ENCODE measurements around the gene FCAMR. TPM values are rescaled to one million over a fixed set of nuclear protein-coding genes. Genes with fewer than 3 reads are reported as not detected.

FCAMR gene
- total RNA-seq, 2 experiments from 2014 or later = not detected

Other genes with a start within 250 kb of the FCAMR start
- not detected for gene IL19, start 199.7 kb downstream of the FCAMR start, total RNA-seq
- gene IL10, start 198.0 kb downstream of the FCAMR start, total RNA-seq = 1 to 10 TPM; 1.3 to 1.6 TPM
- not detected for gene IL20, start 104.8 kb downstream of the FCAMR start, total RNA-seq
- gene IL24, start 73.0 kb downstream of the FCAMR start, total RNA-seq = 10 to 100 TPM in 1 of 2 experiments, 1 to 10 TPM in 1; 10.0 to 10.7 TPM
- 10 to 100 TPM; 41.6 to 49.3 TPM for gene FCMR, start 48.5 kb downstream of the FCAMR start, total RNA-seq
- gene PIGR, start 24.0 kb downstream of the FCAMR start, total RNA-seq = under 1 TPM; 0.07 to 0.54 TPM
- under 1 TPM in 1 of 2 experiments, not detected in 1; 0.05 TPM for gene C1orf116, start 62.3 kb upstream of the FCAMR start, total RNA-seq
- 1 to 10 TPM; 5.3 to 6.0 TPM for gene YOD1, start 80.7 kb upstream of the FCAMR start, total RNA-seq
- 1 to 10 TPM; 3.1 to 3.5 TPM for gene PFKFB2, start 82.8 kb upstream of the FCAMR start, total RNA-seq
- gene C4BPB, start 118.4 kb upstream of the FCAMR start, total RNA-seq = 1 to 10 TPM; 1.3 to 1.4 TPM
- gene C4BPA, start 133.8 kb upstream of the FCAMR start, total RNA-seq = not detected

Data from activated CD4-positive, alpha-beta T cell treated with anti-CD3 and anti-CD28 coated beads for 36 hours (primary cell).